Neural progenitor cell (in vitro differentiated cells): ENCODE data around the gene NPHP4. TPM values are rescaled to one million over a fixed set of nuclear protein-coding genes. Genes with fewer than 3 reads are reported as not detected.

Source experiments
- DNase-seq: peaks from one replicate; pipeline ENCODE4 v3.0.0-alpha.2; 2016; ENCODE audit warnings: low spot score
- H2AFZ ChIP-seq: fragments of 200-600 bp; sonication (generic); replicated peaks from 2 replicates; pipeline ENCODE4 v1.6.1; 2016; ENCODE audit warnings: antibody characterized with exemption
- H3F3A ChIP-seq: fragments of 200-600 bp; sonication (generic); 2 replicates; pipeline ENCODE4 v1.6.1; 2016; ENCODE audit warnings: antibody characterized with exemption, low read depth
- H3K27ac ChIP-seq: fragments of 200-600 bp; sonication (generic); 2 replicates; pipeline ENCODE4 v1.5.1; 2016; ENCODE audit warnings: mild to moderate bottlenecking
- H3K27me3 ChIP-seq: fragments of 200-600 bp; sonication (generic); 2 replicates; pipeline ENCODE4 v1.6.1; 2016; ENCODE audit warnings: mild to moderate bottlenecking, moderate library complexity
- H3K36me3 ChIP-seq: fragments of 200-600 bp; sonication (generic); 2 replicates; pipeline ENCODE4 v1.5.1; 2016
- H3K4me1 ChIP-seq: fragments of 200-600 bp; sonication (generic); 2 replicates; pipeline ENCODE4 v1.6.1; 2016; ENCODE audit warnings: mixed run types
- H3K4me2 ChIP-seq: fragments of 200-600 bp; sonication (generic); 2 replicates; pipeline ENCODE4 v1.6.1; 2016
- H3K4me3 ChIP-seq: fragments of 200-600 bp; sonication (generic); 2 replicates; pipeline ENCODE4 v1.5.1; 2016
- H3K79me2 ChIP-seq: fragments of 200-600 bp; sonication (generic); 2 replicates; pipeline ENCODE4 v1.6.1; 2016; ENCODE audit warnings: low read depth
- H3K9ac ChIP-seq: fragments of 200-600 bp; sonication (generic); 2 replicates; pipeline ENCODE4 v1.6.1; 2016
- H3K9me3 ChIP-seq: fragments of 200-600 bp; sonication (generic); 2 replicates; pipeline ENCODE4 v1.5.1; 2016; ENCODE audit warnings: low read depth
- H4K20me1 ChIP-seq: fragments of 200-600 bp; sonication (generic); 2 replicates; pipeline ENCODE4 v1.6.1; 2016; ENCODE audit warnings: low read depth
- H3K27ac Mint-ChIP-seq: 3 replicates; pipeline ENCODE4 v1.8.0; 2021; ENCODE audit warnings: mixed read lengths
- H3K27me3 Mint-ChIP-seq: 2 replicates; pipeline ENCODE4 v1.8.0; 2022; ENCODE audit warnings: low read depth, mild to moderate bottlenecking, inconsistent platforms, moderate library complexity, mixed read lengths; ENCODE audit not compliant: insufficient read depth
- H3K36me3 Mint-ChIP-seq: 3 replicates; pipeline ENCODE4 v1.8.0; 2021; ENCODE audit warnings: mixed read lengths
- H3K4me1 Mint-ChIP-seq: 3 replicates; pipeline ENCODE4 v1.8.0; 2021; ENCODE audit warnings: mixed read lengths
- H3K4me3 Mint-ChIP-seq: 3 replicates; pipeline ENCODE4 v1.8.0; 2021; ENCODE audit warnings: mild to moderate bottlenecking, moderate library complexity, mixed read lengths
- H3K9me3 Mint-ChIP-seq: 3 replicates; pipeline ENCODE4 v1.8.0; 2020; ENCODE audit warnings: mixed read lengths
- CTCF ChIP-seq: fragments of 200-600 bp; sonication (generic); IDR thresholded peaks from 2 replicates; pipeline ENCODE4 v1.5.1; 2017; ENCODE audit warnings: antibody characterized with exemption, mild to moderate bottlenecking
- EZH2 ChIP-seq: fragments of 200-600 bp; sonication (generic); IDR thresholded peaks from 2 replicates; pipeline ENCODE4 v1.6.1; 2017; ENCODE audit warnings: antibody characterized with exemption, mild to moderate bottlenecking, moderate library complexity
- EZH2phosphoT487 ChIP-seq: fragments of 200-600 bp; sonication (generic); IDR thresholded peaks from 2 replicates; pipeline ENCODE4 v1.6.1; 2017; ENCODE audit warnings: antibody characterized with exemption
- total RNA-seq: library from RNA; depleted of rRNA; stranded (reverse); fragments of >200 nt; gene quantifications from 2 replicates; pipeline ENCODE4 v1.2.3, GENCODE V29; 2015; ENCODE audit warnings: low replicate concordance

NPHP4 gene
- total RNA-seq, 1 donor from 2014 or later = 8.9 TPM

DNA sequence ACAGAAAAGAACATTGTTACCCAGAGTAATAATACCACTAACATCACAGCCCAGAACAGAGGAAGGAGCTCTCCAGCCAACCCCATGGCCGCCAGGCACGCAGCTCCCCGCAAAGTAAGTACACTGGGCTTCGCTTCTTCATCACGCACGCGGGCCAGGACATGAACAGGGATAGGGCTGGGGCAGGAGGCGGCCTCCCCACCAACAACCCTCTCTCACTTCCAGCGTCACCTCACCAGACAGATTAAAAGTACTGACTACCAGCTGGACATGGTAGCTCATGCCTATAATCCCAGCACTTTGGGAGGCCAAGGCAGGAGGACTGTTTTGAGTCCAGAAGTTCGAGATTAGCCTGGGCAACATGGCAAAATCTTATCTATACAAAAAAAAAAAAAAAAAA lies 78.3 kb downstream of the NPHP4 start:
- Histone ChIP-seq H2AFZ (no peak overlapping the region), H4K20me1 (no peaks in the 10 kb centered on the region), H3K79me2 (no peaks in the 10 kb centered on the region), H3K9ac (no peak overlapping the region), H3K27ac (no peak overlapping the region), H3K4me3 (no peak overlapping the region), H3K27me3 (no peaks in the 10 kb centered on the region), H3F3A (no peaks in the 10 kb centered on the region), H3K4me2 (no peak overlapping the region), H3K36me3 (no peaks in the 10 kb centered on the region), H3K4me1 (no peaks in the 10 kb centered on the region), H3K9me3 (no peaks in the 10 kb centered on the region)
- TF ChIP-seq EZH2 = no peak
- no peak for TF ChIP-seq CTCF
- no peak for TF ChIP-seq EZH2phosphoT487
- Mint-ChIP-seq H3K4me1 (peaks cover 33% of the 10 kb centered on the region), H3K27me3 (no peaks in the 10 kb centered on the region), H3K36me3 (peaks cover 8% of the 10 kb centered on the region), H3K27ac (peak overlapping the region; percentile 80), H3K9me3 (no peaks in the 10 kb centered on the region), H3K4me3 (no peak overlapping the region)
- DNase-seq = no peak

GRCh38 chr1:5913078-5913845 lies 79.0 kb downstream of the NPHP4 start:
- no peak for DNase-seq
- no peak overlapping the region for H3K4me3 Mint-ChIP-seq
- no peaks in the 10 kb centered on the region for H3K9me3 ChIP-seq
- H3K9me3 Mint-ChIP-seq = no peaks in the 10 kb centered on the region
- no peak overlapping the region for H3K9ac ChIP-seq
- no peak overlapping the region for H3K27ac ChIP-seq
- peaks cover 33% of the 10 kb centered on the region for H3K4me1 Mint-ChIP-seq
- no peak for TF ChIP-seq CTCF
- no peak for TF ChIP-seq EZH2
- no peak for TF ChIP-seq EZH2phosphoT487
- H4K20me1 ChIP-seq = no peaks in the 10 kb centered on the region
- H3K36me3 ChIP-seq = no peaks in the 10 kb centered on the region
- no peaks in the 10 kb centered on the region for H3K79me2 ChIP-seq
- no peak overlapping the region for H3K4me2 ChIP-seq
- no peaks in the 10 kb centered on the region for H3K27me3 ChIP-seq
- no peaks in the 10 kb centered on the region for H3F3A ChIP-seq
- no peak overlapping the region for H2AFZ ChIP-seq
- H3K4me1 ChIP-seq = no peaks in the 10 kb centered on the region
- no peak overlapping the region for H3K4me3 ChIP-seq
- no peaks in the 10 kb centered on the region for H3K27me3 Mint-ChIP-seq
- H3K36me3 Mint-ChIP-seq = peaks cover 8% of the 10 kb centered on the region
- peak overlapping the region; percentile 48 for H3K27ac Mint-ChIP-seq

DNA sequence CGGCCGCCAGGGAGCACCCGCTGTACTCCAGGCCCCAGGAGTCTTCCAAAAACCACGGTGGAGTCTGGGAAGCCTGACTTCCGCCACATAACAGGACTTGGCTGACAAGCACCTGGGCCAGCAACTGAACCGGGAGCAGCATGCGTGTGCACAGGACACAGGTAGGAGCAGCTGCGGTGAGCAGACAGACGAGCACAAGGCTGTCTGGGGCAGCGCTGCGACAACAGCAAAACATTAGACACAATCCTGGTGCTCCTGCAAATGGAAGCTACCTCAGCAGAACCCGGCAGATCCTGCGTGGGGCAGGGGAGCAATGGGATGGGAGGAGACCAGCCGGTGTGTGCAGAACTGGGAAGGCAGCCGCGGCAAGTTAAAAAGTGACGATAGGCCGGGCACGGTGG lies 80.4 kb downstream of the NPHP4 start:
- Mint-ChIP-seq H3K4me3 (no peak overlapping the region), H3K36me3 (peaks cover 8% of the 10 kb centered on the region), H3K9me3 (no peaks in the 10 kb centered on the region), H3K27me3 (no peaks in the 10 kb centered on the region), H3K4me1 (peaks cover 33% of the 10 kb centered on the region), H3K27ac (no peak overlapping the region)
- Histone ChIP-seq H3K4me1 (no peaks in the 10 kb centered on the region), H3K4me2 (no peak overlapping the region), H3K4me3 (no peak overlapping the region), H3K9ac (no peak overlapping the region), H3K9me3 (no peaks in the 10 kb centered on the region), H3K36me3 (no peaks in the 10 kb centered on the region), H3K27ac (no peak overlapping the region), H3F3A (no peaks in the 10 kb centered on the region), H2AFZ (no peak overlapping the region), H3K79me2 (no peaks in the 10 kb centered on the region), H3K27me3 (no peaks in the 10 kb centered on the region), H4K20me1 (no peaks in the 10 kb centered on the region)
- no peak for TF ChIP-seq EZH2
- no peak for TF ChIP-seq EZH2phosphoT487
- TF ChIP-seq CTCF = no peak
- no peak for DNase-seq
